ENCODE measurements around the gene HMCN1.

DNA sequence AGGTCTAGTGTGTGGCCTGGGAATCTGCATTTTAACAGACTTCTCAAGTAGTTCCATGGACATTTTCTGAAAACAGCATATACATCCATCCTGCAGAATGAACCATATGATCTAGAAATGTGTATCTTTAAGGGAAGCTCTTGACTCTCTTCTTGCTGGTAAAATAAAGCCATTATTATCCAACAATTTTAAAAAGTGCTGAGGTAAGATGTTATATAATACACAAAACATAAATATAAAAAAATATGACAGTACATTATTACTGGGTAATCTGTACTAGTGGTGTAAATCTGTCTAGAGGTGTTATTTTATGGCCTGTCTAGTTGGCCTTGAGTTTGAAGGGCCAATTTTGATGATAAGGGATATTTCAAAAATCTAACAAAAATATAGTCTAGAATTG lies 201.2 kb downstream of the HMCN1 start:
- TF ChIP-seq, protein P1, sequence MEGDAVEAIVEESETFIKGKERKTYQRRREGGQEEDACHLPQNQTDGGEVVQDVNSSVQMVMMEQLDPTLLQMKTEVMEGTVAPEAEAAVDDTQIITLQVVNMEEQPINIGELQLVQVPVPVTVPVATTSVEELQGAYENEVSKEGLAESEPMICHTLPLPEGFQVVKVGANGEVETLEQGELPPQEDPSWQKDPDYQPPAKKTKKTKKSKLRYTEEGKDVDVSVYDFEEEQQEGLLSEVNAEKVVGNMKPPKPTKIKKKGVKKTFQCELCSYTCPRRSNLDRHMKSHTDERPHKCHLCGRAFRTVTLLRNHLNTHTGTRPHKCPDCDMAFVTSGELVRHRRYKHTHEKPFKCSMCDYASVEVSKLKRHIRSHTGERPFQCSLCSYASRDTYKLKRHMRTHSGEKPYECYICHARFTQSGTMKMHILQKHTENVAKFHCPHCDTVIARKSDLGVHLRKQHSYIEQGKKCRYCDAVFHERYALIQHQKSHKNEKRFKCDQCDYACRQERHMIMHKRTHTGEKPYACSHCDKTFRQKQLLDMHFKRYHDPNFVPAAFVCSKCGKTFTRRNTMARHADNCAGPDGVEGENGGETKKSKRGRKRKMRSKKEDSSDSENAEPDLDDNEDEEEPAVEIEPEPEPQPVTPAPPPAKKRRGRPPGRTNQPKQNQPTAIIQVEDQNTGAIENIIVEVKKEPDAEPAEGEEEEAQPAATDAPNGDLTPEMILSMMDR (IDR thresholded peaks at IDR 0.05; ENCODE audit: low read depth, low read length, poor library complexity, severe bottlenecking): no peak
- no peak for TF ChIP-seq EZH2phosphoT487 (IDR thresholded peaks at IDR 0.05; ENCODE audit: borderline replicate concordance, low read length)

Data from DOHH2 (cell line).